OCI-LY1 (cell line): Measurements from ENCODE around the gene CCBE1.

Source experiments
- EZH2 ChIP-seq: fragments of 200-600 bp; sonication (generic), shearing (Covaris generic); IDR thresholded peaks from 2 replicates; pipeline ENCODE4 v1.8.0; 2017; ENCODE audit warnings: borderline replicate concordance, mixed run types, mild to moderate bottlenecking, antibody characterized with exemption, low read length, moderate library complexity, mixed read lengths
- TF ChIP-seq, protein P1 (sequence below): fragments of 200-600 bp; sonication (generic), shearing (Covaris generic); IDR thresholded peaks from 2 replicates; pipeline ENCODE4 v1.5.1; 2017; ENCODE audit warnings: mild to moderate bottlenecking, antibody characterized with exemption, low read length, moderate library complexity, mixed read lengths

DNA sequence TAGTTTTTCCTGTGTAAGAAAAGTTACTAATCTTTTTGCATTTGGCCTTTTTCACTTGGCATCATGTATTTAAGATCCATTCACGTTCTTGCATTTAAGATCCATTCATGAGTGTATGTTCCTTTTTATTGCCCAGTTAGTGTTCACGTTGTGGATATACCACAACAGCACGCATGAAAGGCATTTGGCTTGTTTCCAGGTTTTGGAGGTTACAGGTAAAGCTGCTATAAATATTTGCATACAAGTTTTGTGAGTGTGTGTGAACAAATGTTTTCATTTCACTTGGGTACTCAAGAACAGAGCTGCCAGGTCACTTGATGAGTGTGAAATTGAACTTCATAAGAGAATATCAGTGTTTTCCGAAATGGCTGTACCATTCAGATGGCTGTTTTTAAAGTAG is 121.2 kb downstream of the CCBE1 start:
- TF ChIP-seq, protein P1, sequence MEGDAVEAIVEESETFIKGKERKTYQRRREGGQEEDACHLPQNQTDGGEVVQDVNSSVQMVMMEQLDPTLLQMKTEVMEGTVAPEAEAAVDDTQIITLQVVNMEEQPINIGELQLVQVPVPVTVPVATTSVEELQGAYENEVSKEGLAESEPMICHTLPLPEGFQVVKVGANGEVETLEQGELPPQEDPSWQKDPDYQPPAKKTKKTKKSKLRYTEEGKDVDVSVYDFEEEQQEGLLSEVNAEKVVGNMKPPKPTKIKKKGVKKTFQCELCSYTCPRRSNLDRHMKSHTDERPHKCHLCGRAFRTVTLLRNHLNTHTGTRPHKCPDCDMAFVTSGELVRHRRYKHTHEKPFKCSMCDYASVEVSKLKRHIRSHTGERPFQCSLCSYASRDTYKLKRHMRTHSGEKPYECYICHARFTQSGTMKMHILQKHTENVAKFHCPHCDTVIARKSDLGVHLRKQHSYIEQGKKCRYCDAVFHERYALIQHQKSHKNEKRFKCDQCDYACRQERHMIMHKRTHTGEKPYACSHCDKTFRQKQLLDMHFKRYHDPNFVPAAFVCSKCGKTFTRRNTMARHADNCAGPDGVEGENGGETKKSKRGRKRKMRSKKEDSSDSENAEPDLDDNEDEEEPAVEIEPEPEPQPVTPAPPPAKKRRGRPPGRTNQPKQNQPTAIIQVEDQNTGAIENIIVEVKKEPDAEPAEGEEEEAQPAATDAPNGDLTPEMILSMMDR: no peak
- TF ChIP-seq EZH2: no peak
